Measurements from ENCODE around the gene CFAP73. TPM values are rescaled to one million over a fixed set of nuclear protein-coding genes. Genes with fewer than 3 reads are reported as not detected.
"Not testable (repeated sequence)": the region's sequence is repeated elsewhere in the genome, so short reads cannot be mapped to it uniquely, and the experiment has no call there.

CFAP73 gene
- total RNA-seq, 4 donors from 2014 or later = 0.56 TPM; not detected in 3

DNA sequence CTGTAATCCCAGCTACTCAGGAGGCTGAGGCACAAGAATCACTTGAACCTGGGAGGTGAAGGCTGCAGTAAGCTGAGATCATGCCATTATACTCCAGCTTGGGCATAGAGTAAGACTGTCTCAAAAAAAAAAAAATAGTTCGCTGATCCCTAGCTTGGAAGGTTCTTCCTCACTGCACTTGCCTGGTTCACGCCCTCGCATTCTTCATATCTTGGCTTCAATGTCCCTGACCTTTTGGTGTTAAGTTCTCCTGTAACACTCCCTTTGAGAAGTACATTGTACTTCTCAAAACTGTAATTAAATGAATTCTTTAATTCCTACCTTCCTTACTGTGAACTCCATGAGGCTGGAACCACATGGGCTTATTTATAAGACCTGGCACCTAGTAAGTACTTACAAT is 55.3 kb downstream of the CFAP73 start:
- H3K36me3 ChIP-seq = no peaks in the 10 kb centered on the region
- WGBS, 2 donors = 60 to 71% methylated on average over 3 of the region's 3 CpGs
- TF ChIP-seq, protein P1, sequence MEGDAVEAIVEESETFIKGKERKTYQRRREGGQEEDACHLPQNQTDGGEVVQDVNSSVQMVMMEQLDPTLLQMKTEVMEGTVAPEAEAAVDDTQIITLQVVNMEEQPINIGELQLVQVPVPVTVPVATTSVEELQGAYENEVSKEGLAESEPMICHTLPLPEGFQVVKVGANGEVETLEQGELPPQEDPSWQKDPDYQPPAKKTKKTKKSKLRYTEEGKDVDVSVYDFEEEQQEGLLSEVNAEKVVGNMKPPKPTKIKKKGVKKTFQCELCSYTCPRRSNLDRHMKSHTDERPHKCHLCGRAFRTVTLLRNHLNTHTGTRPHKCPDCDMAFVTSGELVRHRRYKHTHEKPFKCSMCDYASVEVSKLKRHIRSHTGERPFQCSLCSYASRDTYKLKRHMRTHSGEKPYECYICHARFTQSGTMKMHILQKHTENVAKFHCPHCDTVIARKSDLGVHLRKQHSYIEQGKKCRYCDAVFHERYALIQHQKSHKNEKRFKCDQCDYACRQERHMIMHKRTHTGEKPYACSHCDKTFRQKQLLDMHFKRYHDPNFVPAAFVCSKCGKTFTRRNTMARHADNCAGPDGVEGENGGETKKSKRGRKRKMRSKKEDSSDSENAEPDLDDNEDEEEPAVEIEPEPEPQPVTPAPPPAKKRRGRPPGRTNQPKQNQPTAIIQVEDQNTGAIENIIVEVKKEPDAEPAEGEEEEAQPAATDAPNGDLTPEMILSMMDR (IDR thresholded peaks at IDR 0.05) = no peak
- no peak for TF ChIP-seq POLR2A (IDR thresholded peaks at IDR 0.05)
- peak overlapping the region; percentile 3 to 70 (median 66) for H3K27ac ChIP-seq
- DNase-seq = peak; percentile 45 to 65
- H3K27me3 ChIP-seq = no peaks in the 10 kb centered on the region
- intact Hi-C loops (cut with DNase I) = no loop called here
- H3K4me3 ChIP-seq (replicated peaks in 1 of 3) = no peak overlapping the region
- H3K9me3 ChIP-seq = no peaks in the 10 kb centered on the region
- H3K4me1 ChIP-seq = peaks cover 5 to 14% of the 10 kb centered on the region in 2 donors

DNA sequence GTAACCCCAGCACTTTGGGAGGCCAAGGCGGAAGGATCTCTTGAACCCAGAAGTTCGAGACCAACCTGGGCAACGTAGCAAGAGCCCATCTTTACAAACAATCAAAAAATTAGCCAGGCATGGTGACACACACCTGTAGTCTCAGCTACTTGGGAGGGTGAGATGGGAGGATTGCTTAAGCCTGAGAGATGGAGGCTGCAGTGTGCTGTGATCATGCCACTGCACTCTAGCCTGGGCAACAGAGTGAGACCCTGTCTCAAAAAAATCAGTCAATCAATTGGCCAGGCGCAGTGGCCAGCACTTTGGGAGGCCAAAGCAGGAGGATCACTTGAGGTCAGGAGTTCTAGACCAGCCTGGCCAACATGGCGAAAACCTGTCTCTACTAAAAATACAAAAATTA is 57.3 kb downstream of the CFAP73 start:
- intact Hi-C loops (cut with DNase I); H3K9me3 ChIP-seq; H3K27ac ChIP-seq; H3K27me3 ChIP-seq; H3K4me3 ChIP-seq (replicated peaks in 1 of 3); H3K36me3 ChIP-seq; DNase-seq: not testable (repeated sequence)
- H3K4me1 ChIP-seq = peaks cover 5 to 14% of the 10 kb centered on the region in 2 donors
- 96 to 98% methylated on average over 5 of the region's 5 CpGs for WGBS, 2 donors

DNA sequence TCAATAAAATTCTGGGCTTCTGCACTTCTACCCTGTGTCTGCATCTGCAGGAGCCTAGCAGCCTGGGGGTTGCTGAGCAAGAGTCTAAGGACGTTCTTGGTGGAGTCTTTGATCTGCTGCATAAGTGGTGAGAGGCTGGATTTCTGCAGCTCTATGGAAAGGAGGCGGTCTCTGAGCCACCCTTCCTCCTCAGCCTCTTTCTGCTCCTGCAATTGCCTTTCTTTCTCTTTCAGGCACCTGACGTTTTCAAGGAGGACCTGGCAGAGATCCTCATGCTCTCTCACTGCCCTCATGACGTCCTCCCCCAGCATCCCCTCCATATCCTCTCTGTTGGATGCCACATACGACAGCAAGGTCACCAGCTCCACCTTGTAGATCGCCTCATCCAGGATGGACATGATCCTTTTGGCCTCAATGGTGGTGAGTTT is 58.1 kb downstream of the CFAP73 start:
- Histone ChIP-seq H3K4me1 (peaks cover 5 to 14% of the 10 kb centered on the region in 2 donors), H3K36me3 (no peaks in the 10 kb centered on the region), H3K4me3 (replicated peaks in 1 of 3) (no peak overlapping the region), H3K9me3 (no peaks in the 10 kb centered on the region), H3K27me3 (no peaks in the 10 kb centered on the region), H3K27ac (no peak overlapping the region)
- DNase-seq = no peak
- WGBS, 2 donors = 77 to 87% methylated on average over 6 of the region's 6 CpGs
- intact Hi-C loops (cut with DNase I) = no loop called here
- TF ChIP-seq, protein P1 (IDR thresholded peaks at IDR 0.05) = no peak
- TF ChIP-seq POLR2A (IDR thresholded peaks at IDR 0.05) = no peak

DNA sequence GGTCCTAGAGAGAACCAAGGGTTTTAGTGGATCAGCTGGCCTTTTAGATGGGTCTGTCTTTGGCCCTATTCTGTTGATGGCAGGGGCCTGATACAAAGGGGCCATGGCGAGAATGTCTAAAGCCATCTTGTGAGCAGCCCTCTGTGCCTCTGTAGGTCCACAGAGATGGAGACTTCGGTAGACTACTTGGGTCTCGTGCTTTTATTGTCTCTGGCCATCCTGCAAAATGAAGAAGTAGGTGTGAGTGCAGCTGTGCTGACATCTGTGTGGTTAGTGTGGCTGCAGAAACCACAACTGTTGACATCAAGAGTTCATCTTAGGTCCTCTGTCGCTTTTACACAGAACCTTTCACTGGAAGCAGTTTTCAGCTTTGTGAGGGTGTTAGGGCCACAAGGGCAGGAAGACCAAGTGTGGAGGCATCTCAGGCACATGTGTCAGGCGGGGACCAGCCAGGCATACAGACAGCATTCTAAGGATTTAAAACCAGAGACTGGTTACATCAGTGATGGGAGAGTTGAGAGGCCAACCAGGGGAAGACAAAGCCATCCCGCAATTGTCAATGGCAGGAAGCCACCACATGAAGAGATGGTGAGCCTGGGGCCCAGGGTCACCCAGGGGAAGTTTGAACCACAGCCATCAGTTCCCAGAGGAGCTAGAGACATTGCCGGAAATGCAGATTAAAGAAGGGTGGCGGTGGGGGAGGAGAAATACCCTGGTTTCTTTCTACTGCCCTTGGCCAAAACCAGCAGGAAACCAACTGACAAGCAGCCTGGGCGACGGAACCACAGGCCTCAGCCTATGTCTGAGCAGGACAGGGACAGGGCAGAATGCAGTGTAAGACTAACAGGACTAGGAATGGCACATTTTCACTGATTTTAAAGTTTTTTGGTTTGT is 58.8 kb downstream of the CFAP73 start:
- DNase-seq = no peak
- no peak overlapping the region for H3K27ac ChIP-seq
- WGBS, 2 donors = 80 to 81% methylated on average over 10 of the region's 10 CpGs
- no peaks in the 10 kb centered on the region for H3K36me3 ChIP-seq
- H3K9me3 ChIP-seq = no peaks in the 10 kb centered on the region
- H3K4me1 ChIP-seq = peaks cover 5 to 14% of the 10 kb centered on the region in 2 donors
- no peaks in the 10 kb centered on the region for H3K27me3 ChIP-seq
- TF ChIP-seq POLR2A (IDR thresholded peaks at IDR 0.05) = no peak
- TF ChIP-seq, protein P1 (IDR thresholded peaks at IDR 0.05) = no peak
- no peak overlapping the region for H3K4me3 ChIP-seq (replicated peaks in 1 of 3)
- intact Hi-C loops (cut with DNase I) = no loop called here

Small RNAs within 50 kb of the gene (microRNA-seq; reads per million reads assigned to microRNA genes)
- not detected for gene MIR7106

Small RNAs within 50 kb of the gene (small RNA-seq; reads per million reads assigned to genes)
- gene MIR7106 (not detected), gene RF00019 (not detected)

Other genes starting within 250 kb of the CFAP73 start
- gene OAS1, start 242.8 kb upstream of the CFAP73 start, total RNA-seq = 1 to 10 TPM; 5.5 to 9.2 (median 7.0) TPM
- gene OAS3, start 211.2 kb upstream of the CFAP73 start, total RNA-seq = 1 to 10 TPM; 3.0 to 7.4 (median 5.7) TPM
- 1 to 10 TPM; 2.7 to 9.1 (median 6.0) TPM for gene OAS2, start 171.2 kb upstream of the CFAP73 start, total RNA-seq
- gene DTX1, start 93.0 kb upstream of the CFAP73 start, total RNA-seq = 10 to 100 TPM; 11.5 to 37.1 (median 20.6) TPM
- gene RASAL1, start 14.0 kb upstream of the CFAP73 start, total RNA-seq = 10 to 100 TPM; 27.3 to 52.9 (median 45.1) TPM
- gene DDX54, start 35.8 kb downstream of the CFAP73 start, total RNA-seq = 10 to 100 TPM; 59.9 to 79.3 (median 68.8) TPM
- gene RITA1, start 36.0 kb downstream of the CFAP73 start, total RNA-seq = 10 to 100 TPM; 26.6 to 39.6 (median 32.8) TPM
- 100 to 1,000 TPM in 2 of 4 donors, 10 to 100 TPM in 2; 58.3 to 135 (median 109) TPM for gene TPCN1, start 71.7 kb downstream of the CFAP73 start, total RNA-seq
- 10 to 100 TPM; 23.3 to 50.5 (median 30.7) TPM for gene SLC8B1, start 185.4 kb downstream of the CFAP73 start, total RNA-seq
- 10 to 100 TPM; 21.0 to 51.5 (median 44.3) TPM for gene PLBD2, start 208.9 kb downstream of the CFAP73 start, total RNA-seq